Measurements from ENCODE around the gene TENM3. TPM values are rescaled to one million over a fixed set of nuclear protein-coding genes. Genes with fewer than 3 reads are reported as not detected.

Gene TENM3
- total RNA-seq, 1 experiment from 2014 or later, result 0.87 TPM

GRCh38 chr4:182225257-182225852 is 17.8 kb upstream of the TENM3 start:
- H3K9me3 ChIP-seq (ENCODE audit: low read length), result no peaks in the 10 kb centered on the region
- CTCF ChIA-PET, result no interaction called here
- ATAC-seq (no peak), DNase-seq (no peak)
- POLR2A ChIA-PET (ENCODE audit: unreplicated experiment), result no interaction called here
- no peak overlapping the region for H3K4me3 ChIP-seq (ENCODE audit: low read length)
- no peaks in the 10 kb centered on the region for H3F3A ChIP-seq (ENCODE audit: low read length, unreplicated experiment)
- no peaks in the 10 kb centered on the region for H3K4me1 ChIP-seq (ENCODE audit: insufficient read depth, low read length)
- no peaks in the 10 kb centered on the region for H3K36me3 ChIP-seq (ENCODE audit: low read depth, low read length)
- H4K20me1 ChIP-seq (ENCODE audit: low read length), result no peaks in the 10 kb centered on the region
- H3K27ac ChIP-seq (ENCODE audit: low read length), result no peak overlapping the region
- no peaks in the 10 kb centered on the region for H3K9me2 ChIP-seq (replicated peaks; ENCODE audit: low read length)
- H3K79me2 ChIP-seq (ENCODE audit: low read length), result no peaks in the 10 kb centered on the region
- no peak overlapping the region for H3K9ac ChIP-seq (ENCODE audit: low read length)
- no TSS peak for BruUV-seq (replicated peaks)
- H2AFZ ChIP-seq (ENCODE audit: low read length), result no peak overlapping the region
- H3K4me2 ChIP-seq (ENCODE audit: low read length), result no peak overlapping the region
- intact Hi-C loops (cut with micrococcal nuclease), result no loop called here
- TF ChIP-seq EZH2phosphoT487 (IDR thresholded peaks at IDR 0.05; ENCODE audit: borderline replicate concordance, low read length) (no peak), EZH2 (IDR thresholded peaks at IDR 0.05; ENCODE audit: low read length, unreplicated experiment) (no peak), CTCF (conservative IDR thresholded peaks at IDR 0.05; ENCODE audit: low read depth, low read length) (no peak)
- no peaks in the 10 kb centered on the region for H3K27me3 ChIP-seq (ENCODE audit: low read length)

- POLR2A ChIA-PET (ENCODE audit: unreplicated experiment), result no interaction called here
- no peak overlapping the region for H2AFZ ChIP-seq (ENCODE audit: low read length)
- CTCF ChIA-PET, result no interaction called here
- no peaks in the 10 kb centered on the region for H3K79me2 ChIP-seq (ENCODE audit: low read length)
- H4K20me1 ChIP-seq (ENCODE audit: low read length), result no peaks in the 10 kb centered on the region
- TF ChIP-seq EZH2 (IDR thresholded peaks at IDR 0.05; ENCODE audit: low read length, unreplicated experiment), result no peak
- no peak for TF ChIP-seq EZH2phosphoT487 (IDR thresholded peaks at IDR 0.05; ENCODE audit: borderline replicate concordance, low read length)
- TF ChIP-seq CTCF (conservative IDR thresholded peaks at IDR 0.05; ENCODE audit: low read depth, low read length), result no peak
- H3K4me3 ChIP-seq (ENCODE audit: low read length), result no peak overlapping the region
- no peaks in the 10 kb centered on the region for H3K36me3 ChIP-seq (ENCODE audit: low read depth, low read length)
- H3K9me2 ChIP-seq (replicated peaks; ENCODE audit: low read length), result no peaks in the 10 kb centered on the region
- intact Hi-C loops (cut with micrococcal nuclease), result no loop called here
- no TSS peak for BruUV-seq (replicated peaks)
- no peaks in the 10 kb centered on the region for H3K9me3 ChIP-seq (ENCODE audit: low read length)
- H3K9ac ChIP-seq (ENCODE audit: low read length), result no peak overlapping the region
- H3F3A ChIP-seq (ENCODE audit: low read length, unreplicated experiment), result no peaks in the 10 kb centered on the region
- no peak overlapping the region for H3K27ac ChIP-seq (ENCODE audit: low read length)
- no peaks in the 10 kb centered on the region for H3K27me3 ChIP-seq (ENCODE audit: low read length)
- no peak for DNase-seq
- H3K4me2 ChIP-seq (ENCODE audit: low read length), result no peak overlapping the region
- H3K4me1 ChIP-seq (ENCODE audit: insufficient read depth, low read length), result no peaks in the 10 kb centered on the region
- ATAC-seq, result no peak
These were observed 15.6 kb upstream of the TENM3 start for GRCh38 chr4:182227611-182228010.

- H3K4me3 ChIP-seq (ENCODE audit: low read length), result no peak overlapping the region
- H3F3A ChIP-seq (ENCODE audit: low read length, unreplicated experiment), result no peaks in the 10 kb centered on the region
- H3K4me2 ChIP-seq (ENCODE audit: low read length), result no peak overlapping the region
- H3K27ac ChIP-seq (ENCODE audit: low read length), result no peak overlapping the region
- no peaks in the 10 kb centered on the region for H4K20me1 ChIP-seq (ENCODE audit: low read length)
- CTCF ChIA-PET, result no interaction called here
- no peaks in the 10 kb centered on the region for H3K27me3 ChIP-seq (ENCODE audit: low read length)
- intact Hi-C loops (cut with micrococcal nuclease), result no loop called here
- no peaks in the 10 kb centered on the region for H3K9me3 ChIP-seq (ENCODE audit: low read length)
- no peak overlapping the region for H2AFZ ChIP-seq (ENCODE audit: low read length)
- no peak for TF ChIP-seq EZH2phosphoT487 (IDR thresholded peaks at IDR 0.05; ENCODE audit: borderline replicate concordance, low read length)
- TF ChIP-seq EZH2 (IDR thresholded peaks at IDR 0.05; ENCODE audit: low read length, unreplicated experiment), result no peak
- TF ChIP-seq CTCF (conservative IDR thresholded peaks at IDR 0.05; ENCODE audit: low read depth, low read length), result no peak
- POLR2A ChIA-PET (ENCODE audit: unreplicated experiment), result no interaction called here
- DNase-seq (no peak), ATAC-seq (no peak)
- H3K4me1 ChIP-seq (ENCODE audit: insufficient read depth, low read length), result no peaks in the 10 kb centered on the region
- no peaks in the 10 kb centered on the region for H3K9me2 ChIP-seq (replicated peaks; ENCODE audit: low read length)
- BruUV-seq (replicated peaks), result no TSS peak
- no peak overlapping the region for H3K9ac ChIP-seq (ENCODE audit: low read length)
- H3K79me2 ChIP-seq (ENCODE audit: low read length), result no peaks in the 10 kb centered on the region
- no peaks in the 10 kb centered on the region for H3K36me3 ChIP-seq (ENCODE audit: low read depth, low read length)
These were observed 14.1 kb upstream of the TENM3 start for GRCh38 chr4:182228991-182229577.
